ENCODE measurements around the gene COQ7.

The COQ7 gene

DNA sequence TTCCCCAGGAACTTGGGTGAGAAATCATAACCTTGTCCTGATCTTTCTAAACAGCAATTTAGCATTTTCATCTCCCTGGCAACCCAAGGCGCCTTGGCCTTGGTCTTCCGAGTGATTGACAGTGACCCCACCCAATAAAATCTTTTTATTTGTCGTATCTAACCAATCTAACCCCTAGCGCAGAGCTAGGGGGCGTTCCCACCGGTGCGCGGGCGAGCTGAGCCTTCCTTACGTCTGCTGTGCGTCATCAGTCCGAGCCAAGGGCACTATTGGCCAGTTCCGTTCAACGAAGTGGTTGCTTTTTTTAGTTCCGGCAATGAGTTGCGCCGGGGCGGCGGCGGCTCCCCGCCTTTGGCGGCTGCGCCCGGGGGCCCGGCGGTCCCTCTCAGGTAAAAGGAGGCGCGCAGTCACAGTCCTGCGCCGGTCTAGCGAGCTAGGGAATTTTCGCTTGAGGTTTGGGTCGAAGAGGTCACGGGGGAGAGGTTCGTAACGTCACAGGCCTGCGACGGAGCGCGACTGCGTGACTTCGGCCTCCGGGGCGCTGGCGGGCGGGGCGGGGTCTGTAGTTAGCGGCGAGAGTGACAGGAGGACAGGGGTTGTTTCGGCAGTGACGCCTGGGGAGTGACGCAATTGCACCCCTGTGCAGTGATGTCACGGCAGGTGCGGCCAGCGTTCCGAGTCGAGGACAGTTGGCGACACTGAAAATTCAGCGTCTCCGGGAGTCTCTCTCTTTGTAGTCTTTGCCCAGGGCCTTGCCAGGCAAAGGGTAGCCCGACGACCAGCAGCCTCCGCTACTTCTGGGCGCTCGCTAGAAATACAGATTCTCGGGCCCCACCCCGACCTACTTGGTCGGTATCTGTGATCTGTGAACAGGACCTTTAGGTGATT is at the start of gene COQ7:
Gene COQ7, plus strand, starts transcription at position 266 of the 888 bp plus-strand sequence. Its CDS starts 51 bp downstream, at position 317.
- peak; percentile 100 for DNase-seq (ENCODE audit: low read depth, low spot score)

DNA sequence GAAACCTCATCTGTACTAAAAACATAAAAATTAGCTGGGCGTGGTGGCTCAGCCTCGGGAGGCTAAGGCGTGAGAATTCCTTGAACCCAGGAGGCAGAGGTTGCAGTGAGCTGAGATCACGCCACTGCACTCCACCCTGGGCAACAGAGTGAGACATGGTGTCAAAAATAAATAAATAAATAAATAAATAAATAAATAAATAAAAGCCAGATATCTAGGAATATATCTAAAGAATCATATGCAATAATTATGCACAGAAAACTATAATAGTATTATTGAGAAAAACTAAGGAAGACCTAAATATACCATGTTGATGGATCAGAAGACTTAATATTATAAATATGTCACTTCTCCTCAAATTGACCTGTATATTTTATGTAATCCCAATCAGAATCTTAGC is 46.7 kb upstream of the COQ7 start:
- no peak for DNase-seq (ENCODE audit: low read depth, low spot score)

DNA sequence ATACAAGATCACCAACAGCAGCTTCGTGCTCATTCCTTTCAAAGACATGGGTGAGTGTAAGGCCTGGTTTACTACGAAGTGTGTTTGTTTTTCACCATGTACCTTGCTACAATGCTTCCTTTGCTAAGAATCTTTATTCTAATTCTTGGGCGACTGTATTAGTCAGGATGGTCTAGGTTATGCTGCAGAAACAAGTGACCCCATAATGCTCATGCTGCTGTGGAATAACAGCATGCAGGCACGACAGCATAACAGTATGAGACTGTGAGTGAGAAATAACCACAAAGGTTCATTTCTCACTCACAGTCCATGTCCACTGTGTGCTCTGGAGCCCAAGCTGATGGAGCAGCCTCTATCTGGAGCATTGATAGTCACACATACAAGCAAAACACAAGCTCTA is 45.7 kb upstream of the COQ7 start:
- no peak for DNase-seq (ENCODE audit: low read depth, low spot score)

DNA sequence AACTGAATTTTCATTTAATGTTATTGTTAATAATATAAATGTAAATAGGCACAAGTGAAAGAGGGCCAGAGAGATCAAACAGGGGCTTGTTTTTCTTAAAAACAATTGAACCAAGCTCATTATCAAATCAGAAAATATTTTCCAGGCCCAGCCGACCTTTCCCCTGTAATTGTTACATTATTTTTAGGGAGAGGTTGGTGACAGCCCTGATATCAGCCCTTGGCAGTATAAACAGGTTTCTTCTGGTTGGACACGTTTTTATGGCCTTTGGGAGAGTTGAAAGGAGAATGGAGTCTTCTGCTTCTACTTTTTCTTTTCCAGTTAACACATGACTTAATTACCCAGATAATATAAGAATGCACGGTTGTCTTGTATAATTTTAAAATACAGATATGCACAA is 40.0 kb upstream of the COQ7 start:
- DNase-seq (ENCODE audit: low read depth, low spot score) = no peak

DNA sequence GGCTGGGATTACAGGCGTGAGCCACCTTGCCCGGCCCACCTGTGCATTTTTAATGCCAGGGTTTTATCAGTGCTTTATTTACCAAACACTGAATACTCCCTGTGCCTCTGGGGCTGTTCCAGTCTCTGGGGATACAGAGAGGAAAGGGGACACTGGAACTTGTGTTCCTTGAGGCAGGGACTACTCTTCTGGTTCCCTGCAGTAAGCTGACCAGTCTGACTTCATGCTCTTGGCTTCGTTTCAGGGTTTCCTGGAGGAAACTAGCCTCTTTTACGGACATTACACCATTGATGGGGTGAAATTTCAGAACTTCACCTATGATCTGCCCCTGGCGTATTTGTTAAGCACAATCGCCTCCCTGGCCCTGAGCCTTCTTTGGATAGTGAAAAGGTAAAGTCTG is 37.4 kb upstream of the COQ7 start:
- no peak for DNase-seq (ENCODE audit: low read depth, low spot score)

DNA sequence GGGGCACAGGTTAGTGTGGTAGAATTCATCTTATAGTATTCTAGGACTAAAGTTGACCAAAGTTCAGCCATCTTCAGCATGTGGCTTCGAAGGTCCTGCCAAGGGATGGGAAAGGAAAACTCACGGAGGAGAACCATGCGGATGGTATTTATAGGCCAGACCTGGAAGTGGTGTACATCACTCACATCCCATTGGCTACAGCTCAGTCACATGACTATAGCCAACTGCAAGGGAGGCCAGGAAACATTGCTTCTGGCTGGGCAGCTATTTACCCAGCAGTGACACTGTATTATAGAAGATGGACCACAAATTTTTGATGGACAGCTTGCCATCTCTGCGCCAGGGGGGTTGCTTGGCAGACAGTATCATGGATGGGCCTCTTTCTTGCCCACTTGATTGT is 35.7 kb upstream of the COQ7 start:
- no peak for DNase-seq (ENCODE audit: low read depth, low spot score)

DNA sequence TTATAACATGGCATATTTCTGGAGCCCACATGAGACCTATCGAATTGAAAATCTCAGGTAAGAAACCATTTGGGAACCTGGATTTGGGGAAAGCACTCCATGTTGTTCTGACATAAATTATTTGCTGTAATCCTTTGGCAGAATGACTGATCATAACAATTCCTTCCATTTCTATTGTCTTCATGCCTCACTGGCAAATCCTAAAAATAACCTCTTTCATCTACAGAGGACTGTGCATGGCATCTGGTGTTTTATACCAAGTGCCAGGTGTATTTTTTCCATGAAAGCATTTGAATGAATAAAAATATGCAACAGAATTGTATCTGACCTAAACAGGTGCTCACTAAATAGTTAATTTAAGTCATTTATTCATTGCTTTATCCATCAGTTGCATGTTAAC is 33.7 kb upstream of the COQ7 start:
- DNase-seq (ENCODE audit: low read depth, low spot score) = no peak

DNA sequence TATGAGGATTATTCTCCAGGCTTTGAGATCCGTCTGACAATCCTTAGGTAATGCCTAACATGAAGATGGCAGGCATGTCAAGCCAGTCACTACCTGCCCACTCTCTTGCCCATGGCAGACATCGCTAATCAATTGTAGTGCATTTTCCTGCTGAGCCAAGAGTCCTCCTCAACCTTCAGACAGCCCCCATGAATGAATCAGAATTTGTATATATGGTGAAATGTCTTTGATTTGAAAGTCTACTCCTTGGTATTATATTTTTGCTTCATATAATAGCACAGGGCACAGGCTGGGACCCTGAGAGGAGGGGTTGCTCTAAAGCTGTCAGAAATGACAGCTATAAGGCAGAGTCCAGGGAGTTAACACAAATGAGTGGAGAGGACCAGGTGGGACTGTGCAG is 27.0 kb upstream of the COQ7 start:
- no peak for DNase-seq (ENCODE audit: low read depth, low spot score)

DNA sequence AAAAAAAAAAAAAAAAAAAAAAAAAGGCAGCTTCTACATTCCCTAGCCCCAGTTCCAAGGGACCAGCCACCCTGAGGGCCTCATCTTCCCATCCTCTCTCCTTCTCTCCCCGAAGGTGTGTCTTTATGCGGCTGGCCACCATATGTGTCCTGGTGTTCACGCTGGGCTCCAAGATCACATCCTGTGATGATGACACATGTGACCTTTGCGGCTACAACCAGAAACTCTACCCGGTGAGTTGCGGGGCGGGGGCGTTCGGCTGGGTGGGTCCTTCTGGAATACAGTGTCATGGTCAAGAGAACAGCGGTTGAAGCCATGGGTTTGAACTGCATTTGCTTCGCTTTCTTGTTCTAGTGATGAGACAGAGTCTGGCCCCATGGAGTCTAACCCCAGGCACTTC is 22.6 kb upstream of the COQ7 start:
- DNase-seq (ENCODE audit: low read depth, low spot score) = no peak

DNA sequence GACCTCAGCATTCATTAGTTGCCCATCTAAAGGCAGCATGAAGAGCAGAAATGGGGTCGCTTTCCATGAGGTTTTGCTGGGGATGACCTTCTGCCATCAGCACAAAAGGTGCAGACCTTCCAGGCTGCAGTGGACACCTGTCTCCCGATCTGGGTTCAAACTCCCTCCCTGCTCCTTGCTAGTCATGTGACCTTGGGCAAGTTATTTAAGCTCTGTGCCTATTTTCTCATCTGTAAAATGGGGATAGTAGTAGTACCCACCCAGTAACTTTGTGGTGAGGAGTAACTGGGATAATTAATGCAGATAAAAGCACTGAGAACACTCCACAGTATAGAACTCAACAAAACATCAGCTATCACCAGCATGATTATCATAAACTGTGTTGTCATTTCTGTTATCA is 21.4 kb upstream of the COQ7 start:
- DNase-seq (ENCODE audit: low read depth, low spot score) = no peak

DNA sequence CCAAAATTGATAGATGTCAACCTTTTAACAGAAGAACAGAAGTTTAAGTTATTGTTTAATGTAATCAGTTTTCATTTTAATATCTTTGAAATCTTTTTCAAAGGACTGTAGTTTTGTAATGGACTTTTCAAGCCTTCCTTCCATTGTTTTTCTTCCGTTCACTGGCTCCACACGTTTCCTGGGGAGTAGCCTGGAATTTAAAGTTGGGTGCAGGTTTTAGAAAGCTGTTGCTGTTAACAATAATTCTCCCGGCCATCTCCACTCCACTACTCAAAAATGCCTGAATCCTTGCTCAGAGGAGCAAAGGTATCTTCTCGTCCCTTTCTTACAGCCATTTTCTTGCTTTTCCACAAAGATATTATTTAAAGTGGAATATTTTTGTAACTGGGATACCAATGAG is 4.7 kb upstream of the COQ7 start:
- DNase-seq (ENCODE audit: low read depth, low spot score) = no peak

DNA sequence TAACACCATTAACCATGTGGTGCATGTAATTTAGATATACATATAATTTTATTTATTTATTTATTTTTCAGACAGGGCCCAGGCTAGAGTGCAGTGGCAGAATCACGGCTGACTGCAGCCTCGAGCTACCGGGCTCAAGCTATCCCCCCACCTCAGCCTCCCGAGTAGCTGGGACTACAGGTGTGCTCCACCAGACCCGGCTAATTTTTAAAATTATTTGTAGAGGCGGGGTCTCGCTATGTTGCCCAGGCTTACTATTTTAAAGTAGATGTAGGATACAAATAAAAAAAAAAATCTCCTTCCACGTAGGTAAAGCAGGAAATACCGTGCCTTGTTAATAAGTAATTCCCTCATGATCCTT is 446 bp upstream of the COQ7 start:
- DNase-seq (ENCODE audit: low read depth, low spot score) = no peak

DNA sequence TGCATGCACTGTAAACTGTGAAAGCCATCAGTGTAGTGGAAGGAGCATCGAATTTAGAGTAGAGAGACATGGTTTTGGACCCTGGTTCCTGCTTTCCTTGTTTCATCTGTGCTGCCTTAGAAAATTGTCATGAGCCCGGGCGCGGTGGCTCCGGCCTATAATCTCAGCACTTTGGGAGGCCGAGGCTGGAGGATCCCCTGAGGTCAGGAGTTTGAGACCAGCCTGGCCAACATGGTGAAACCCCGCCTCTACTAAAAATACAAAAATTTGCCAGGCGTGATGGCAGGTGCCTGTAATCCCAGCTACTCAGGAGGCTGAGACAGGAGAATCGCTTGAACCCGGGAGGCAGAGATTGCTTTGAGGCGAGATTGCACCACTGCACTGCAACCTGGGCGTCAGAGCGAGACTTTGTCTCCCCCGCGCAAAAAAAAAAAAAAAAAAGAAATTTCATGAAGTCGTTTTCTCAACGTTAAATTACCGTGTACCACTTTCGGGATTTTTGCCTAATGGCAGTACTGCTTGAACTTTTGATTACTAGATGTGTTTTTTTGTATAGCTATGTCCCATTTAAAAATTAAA is 912 bp downstream of the COQ7 start:
- no peak for DNase-seq (ENCODE audit: low read depth, low spot score)

DNA sequence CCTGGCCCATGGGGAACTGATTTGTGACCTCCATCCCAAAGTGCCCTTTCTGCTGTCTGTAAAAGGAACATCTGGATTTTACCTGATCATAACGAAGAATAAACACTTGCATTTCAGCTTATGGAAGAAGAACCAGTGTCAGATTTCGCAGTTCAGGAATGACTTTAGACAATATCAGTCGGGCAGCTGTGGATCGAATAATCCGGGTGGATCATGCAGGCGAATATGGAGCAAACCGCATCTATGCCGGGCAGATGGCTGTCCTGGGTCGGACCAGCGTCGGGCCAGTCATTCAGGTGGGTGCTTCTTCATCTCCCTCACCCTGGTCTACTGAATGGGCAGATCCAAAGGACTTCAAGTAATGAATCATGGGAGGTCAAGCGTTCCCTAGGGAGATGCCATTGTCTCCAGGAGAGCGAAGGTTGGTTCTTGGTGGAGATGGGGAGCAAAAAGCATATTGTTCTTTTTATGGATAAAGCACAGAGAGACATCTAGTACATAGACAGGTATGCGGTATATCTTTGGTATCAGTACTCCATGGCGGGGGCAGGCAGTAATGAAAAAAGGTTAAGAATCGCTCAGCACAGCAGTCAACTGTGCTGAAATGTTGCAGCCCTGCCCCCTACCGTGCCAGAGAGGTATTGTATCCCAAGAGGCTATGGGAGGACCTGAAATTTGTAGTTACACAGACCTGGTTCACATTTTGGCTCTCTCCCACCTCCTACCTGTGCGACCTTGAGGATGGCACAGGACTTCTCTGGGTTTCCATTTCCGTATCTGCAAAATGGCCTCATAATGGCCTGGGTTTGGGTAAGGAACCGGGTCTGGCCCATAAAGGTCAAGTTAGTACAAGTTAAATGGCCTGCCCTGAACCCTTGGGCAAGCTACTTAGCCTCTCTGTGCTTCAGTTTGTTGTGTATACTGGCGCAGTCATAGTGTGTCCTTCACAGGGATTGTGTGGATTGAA is 4.7 kb downstream of the COQ7 start:
- no peak for DNase-seq (ENCODE audit: low read depth, low spot score)

DNA sequence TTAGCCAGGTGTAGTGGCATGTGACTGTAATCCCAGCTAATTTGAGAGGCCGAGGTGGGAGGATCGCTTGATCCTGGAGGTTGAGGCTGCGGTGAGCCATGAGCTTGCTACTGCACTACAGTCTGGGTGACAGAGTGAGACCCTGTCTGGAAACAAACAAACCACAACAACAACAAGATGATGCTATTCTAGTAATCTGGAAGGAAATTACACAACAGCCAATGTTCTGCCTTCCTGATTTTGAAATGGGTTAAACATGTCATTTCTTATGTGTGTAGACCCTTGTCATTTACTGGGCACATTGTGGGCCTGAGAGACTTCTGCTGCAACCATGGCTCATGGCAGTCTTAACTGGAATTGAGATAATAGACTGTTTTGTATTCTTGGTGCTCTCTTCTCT is 5.9 kb downstream of the COQ7 start:
- DNase-seq (ENCODE audit: low read depth, low spot score) = no peak

DNA sequence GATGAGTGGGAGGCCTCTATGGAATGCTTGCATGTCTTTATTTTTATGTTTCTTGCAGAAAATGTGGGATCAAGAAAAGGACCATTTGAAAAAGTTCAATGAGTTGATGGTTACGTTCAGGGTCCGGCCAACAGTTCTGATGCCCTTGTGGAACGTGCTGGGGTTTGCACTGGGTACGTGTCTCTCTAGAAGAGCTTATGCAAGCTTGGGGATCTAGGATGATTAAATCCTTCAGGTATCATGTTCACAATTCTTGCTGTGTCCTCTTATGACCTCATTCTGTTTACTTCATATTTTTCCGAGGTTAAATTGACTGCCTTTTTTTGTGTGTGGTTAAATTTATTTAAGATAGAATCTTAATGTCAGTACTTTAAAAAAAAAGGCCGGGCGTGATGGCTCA is 6.4 kb downstream of the COQ7 start:
- no peak for DNase-seq (ENCODE audit: low read depth, low spot score)

DNA sequence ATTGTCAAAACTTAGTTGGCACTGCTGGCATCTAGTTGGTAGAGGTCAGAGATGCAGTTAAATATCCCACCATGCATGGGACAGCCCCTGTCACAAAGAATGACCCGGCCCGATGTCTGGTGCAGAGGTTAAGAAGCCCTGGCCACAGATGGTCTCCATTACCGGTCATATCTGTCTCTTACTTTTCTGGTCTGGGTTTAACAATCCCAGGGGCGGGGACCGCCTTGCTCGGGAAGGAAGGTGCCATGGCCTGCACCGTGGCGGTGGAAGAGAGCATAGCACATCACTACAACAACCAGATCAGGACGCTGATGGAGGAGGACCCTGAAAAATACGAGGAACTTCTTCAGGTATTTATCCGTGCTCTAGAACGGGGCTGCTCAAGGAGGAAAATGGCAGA is 8.1 kb downstream of the COQ7 start:
- DNase-seq (ENCODE audit: low read depth, low spot score) = no peak

DNA sequence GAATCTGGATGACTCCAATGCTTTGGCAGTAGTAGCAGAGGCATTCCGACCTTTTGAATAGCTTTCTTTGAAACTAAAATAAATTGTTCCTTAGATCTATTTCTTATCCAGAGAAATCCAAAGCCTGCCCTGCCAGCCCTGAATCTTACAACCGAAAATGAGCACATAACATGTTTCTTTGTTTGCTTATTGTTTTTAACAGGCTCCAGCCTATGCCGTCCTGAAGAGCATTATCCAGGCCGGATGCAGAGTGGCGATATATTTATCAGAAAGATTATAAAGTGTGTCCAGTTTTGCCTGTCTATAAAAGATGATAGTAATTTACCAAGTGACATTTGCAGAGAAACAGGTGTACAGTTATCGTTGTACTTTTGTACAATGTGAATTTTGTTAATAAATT is 10.5 kb downstream of the COQ7 start:
- DNase-seq (ENCODE audit: low read depth, low spot score) = no peak

DNA sequence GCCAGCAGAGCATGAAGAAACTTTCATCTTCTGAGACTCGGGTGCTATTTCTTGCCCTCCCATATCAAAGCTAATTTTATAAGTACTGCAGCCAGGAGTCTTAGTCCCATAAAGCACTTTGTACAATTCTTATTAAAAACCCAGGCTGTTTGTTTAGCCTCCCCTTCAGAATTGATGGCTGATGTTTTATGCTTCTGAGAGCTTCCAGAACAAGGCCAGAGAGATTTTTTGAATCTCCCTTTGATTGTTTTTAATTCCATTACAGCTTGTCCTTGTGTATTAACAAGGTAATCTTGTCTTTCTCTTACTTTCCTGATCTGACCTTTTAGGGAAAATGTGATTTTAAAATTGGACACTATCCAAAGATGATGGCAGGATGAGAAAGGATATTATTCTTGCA is 16.3 kb downstream of the COQ7 start:
- no peak for DNase-seq (ENCODE audit: low read depth, low spot score)

DNA sequence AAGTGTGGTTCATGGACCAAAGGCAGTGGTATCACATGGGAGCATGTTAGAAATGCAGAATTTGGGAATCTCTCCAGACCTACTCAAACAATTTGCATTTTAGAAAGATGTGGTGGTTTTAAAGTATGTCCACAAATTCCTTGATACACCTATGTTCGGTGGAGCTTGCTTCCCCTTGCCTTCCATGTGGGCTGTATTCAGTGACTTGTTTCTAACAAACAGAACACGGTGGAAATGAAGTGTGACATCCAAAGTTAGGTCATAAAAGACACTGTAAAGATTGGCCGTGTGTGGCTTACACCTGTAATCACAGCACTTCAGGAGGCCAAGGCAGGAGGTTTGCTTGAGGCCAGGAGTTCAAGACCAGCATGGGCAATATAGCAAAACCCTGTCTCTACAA is 16.7 kb downstream of the COQ7 start:
- no peak for DNase-seq (ENCODE audit: low read depth, low spot score)

DNA sequence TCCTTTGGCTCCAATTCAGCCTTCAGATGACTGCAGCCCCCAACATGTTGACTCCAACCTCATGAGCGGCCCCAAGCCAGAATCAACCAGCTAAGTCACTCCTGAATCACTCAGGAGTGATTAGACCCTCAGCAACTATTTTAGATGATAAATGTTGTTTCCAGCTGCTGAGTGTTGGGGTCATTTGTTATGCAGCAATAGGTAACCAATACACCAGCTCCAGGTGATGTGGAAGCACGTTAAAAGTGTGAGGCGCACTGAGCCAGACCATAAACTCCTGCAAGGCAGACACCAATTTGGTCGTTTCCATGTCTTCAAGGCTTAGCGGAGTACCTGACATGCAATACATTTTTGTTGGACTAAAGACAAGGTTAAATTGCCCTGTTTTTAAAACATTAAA is 17.5 kb downstream of the COQ7 start:
- no peak for DNase-seq (ENCODE audit: low read depth, low spot score)

DNA sequence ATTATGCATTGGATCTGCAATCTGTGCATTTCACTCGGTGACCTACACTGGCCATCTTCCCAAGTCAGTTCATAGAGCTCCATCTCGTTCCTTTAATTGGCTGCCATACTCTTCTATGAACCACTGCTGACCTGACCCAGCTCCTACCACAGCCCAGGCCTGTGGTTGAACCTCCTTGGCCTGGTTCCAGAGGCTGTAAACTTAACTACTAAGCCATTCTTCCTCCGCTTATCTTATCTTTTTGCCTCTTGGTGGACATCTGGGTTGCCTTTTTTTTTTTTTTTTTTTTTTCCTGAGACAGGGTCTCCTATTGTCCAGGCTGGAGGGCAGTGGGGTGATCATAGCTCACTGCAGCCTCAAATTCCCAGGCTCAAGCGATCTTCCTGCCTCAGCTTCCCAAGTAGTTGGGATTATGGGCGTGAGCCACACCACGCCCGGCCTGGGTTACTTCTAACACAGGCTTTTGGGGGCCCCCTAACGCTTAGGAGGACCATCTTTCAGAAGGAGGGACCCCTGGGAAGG is 18.3 kb downstream of the COQ7 start:
- DNase-seq (ENCODE audit: low read depth, low spot score) = no peak
